H9 (cell line): ENCODE results near the gene GNMT. TPM values are rescaled to one million over a fixed set of nuclear protein-coding genes. Genes with fewer than 3 reads are reported as not detected.

ENCODE experiments used
- DNase-seq: peaks from one replicate; pipeline ENCODE4 v3.0.0-alpha.2; 2017
- H2AFZ ChIP-seq: one replicate; pipeline ENCODE4 v1.6.1; 2013; ENCODE audit warnings: mild to moderate bottlenecking, low read length, control low read depth, moderate library complexity
- H2AK5ac ChIP-seq: 2 replicates; pipeline ENCODE4 v1.6.1; 2013; ENCODE audit warnings: low read length, control low read depth, mixed read lengths; ENCODE audit not compliant: insufficient read length
- H2BK120ac ChIP-seq: one replicate; pipeline ENCODE4 v1.6.1; 2013; ENCODE audit warnings: low read depth, mild to moderate bottlenecking, low read length, control low read depth, inconsistent platforms; ENCODE audit not compliant: poor library complexity, severe bottlenecking
- H2BK12ac ChIP-seq: 2 replicates; pipeline ENCODE4 v1.6.1; 2013; ENCODE audit warnings: low read length, control low read depth, mixed read lengths, low read depth; ENCODE audit not compliant: insufficient read length
- H2BK15ac ChIP-seq: 2 replicates; pipeline ENCODE4 v1.6.1; 2013; ENCODE audit warnings: low read depth, low read length, control low read depth
- H2BK20ac ChIP-seq: one replicate; pipeline ENCODE4 v1.6.1; 2013; ENCODE audit warnings: low read depth, mild to moderate bottlenecking, low read length, control low read depth, inconsistent platforms; ENCODE audit not compliant: poor library complexity, severe bottlenecking
- H2BK5ac ChIP-seq: 2 replicates; pipeline ENCODE4 v1.6.1; 2013; ENCODE audit warnings: low read length, control low read depth, mixed read lengths; ENCODE audit not compliant: insufficient read length
- H3K14ac ChIP-seq: 2 replicates; pipeline ENCODE4 v1.6.1; 2013; ENCODE audit warnings: low read length, control low read depth; ENCODE audit not compliant: insufficient read depth
- H3K18ac ChIP-seq: 2 replicates; pipeline ENCODE4 v1.6.1; 2013; ENCODE audit warnings: low read depth, mild to moderate bottlenecking, mixed read lengths, low read length, control low read depth; ENCODE audit not compliant: insufficient read length
- H3K23ac ChIP-seq: 2 replicates; pipeline ENCODE4 v1.6.1; 2013; ENCODE audit warnings: low read length, control low read depth, mixed read lengths, low read depth; ENCODE audit not compliant: insufficient read length
- H3K23me2 ChIP-seq: 2 replicates; pipeline ENCODE4 v1.6.1; 2013; ENCODE audit warnings: low read depth, mild to moderate bottlenecking, mixed read lengths, low read length, control low read depth; ENCODE audit not compliant: insufficient read length, poor library complexity, severe bottlenecking
- H3K27ac ChIP-seq: 2 replicates; pipeline ENCODE4 v1.5.1; 2013; ENCODE audit warnings: low read length, control low read depth, mixed read lengths, low read depth; ENCODE audit not compliant: insufficient read length
- H3K27me3 ChIP-seq: 2 replicates; pipeline ENCODE4 v1.6.1; 2013; ENCODE audit warnings: low read length, control low read depth, inconsistent platforms; ENCODE audit not compliant: insufficient read depth
- H3K4ac ChIP-seq: 2 replicates; pipeline ENCODE4 v1.6.1; 2013; ENCODE audit warnings: low read depth, mild to moderate bottlenecking, control low read depth, inconsistent platforms, low read length, moderate library complexity
- H3K4me1 ChIP-seq: 2 replicates; pipeline ENCODE4 v1.6.1; 2013; ENCODE audit warnings: low read length, control low read depth, inconsistent platforms; ENCODE audit not compliant: insufficient read depth
- H3K4me2 ChIP-seq: 2 replicates; pipeline ENCODE4 v1.6.1; 2013; ENCODE audit warnings: low read length, control low read depth, mixed read lengths; ENCODE audit not compliant: insufficient read length, insufficient read depth
- H3K56ac ChIP-seq: 2 replicates; pipeline ENCODE4 v1.6.1; 2013; ENCODE audit warnings: low read depth, mild to moderate bottlenecking, mixed read lengths, low read length, control low read depth; ENCODE audit not compliant: insufficient read length
- H3K79me1 ChIP-seq: 2 replicates; pipeline ENCODE4 v1.6.1; 2013; ENCODE audit warnings: low read depth, mild to moderate bottlenecking, moderate library complexity, low read length, control low read depth, inconsistent platforms; ENCODE audit not compliant: insufficient read depth, poor library complexity, severe bottlenecking
- H3K79me2 ChIP-seq: 2 replicates; pipeline ENCODE4 v1.6.1; 2013; ENCODE audit warnings: low read length, control low read depth, inconsistent platforms; ENCODE audit not compliant: insufficient read depth
- H3K9ac ChIP-seq: 2 replicates; pipeline ENCODE4 v1.6.1; 2013; ENCODE audit warnings: low read length, control low read depth, mixed read lengths; ENCODE audit not compliant: insufficient read length; ENCODE audit errors: extremely low read depth
- H3K9me3 ChIP-seq: one replicate; pipeline ENCODE4 v1.6.1; 2013; ENCODE audit warnings: low read depth, low read length, inconsistent platforms; ENCODE audit not compliant: control insufficient read depth
- H3T11ph ChIP-seq: one replicate; pipeline ENCODE4 v1.6.1; 2013; ENCODE audit warnings: mild to moderate bottlenecking, low read length, control low read depth, inconsistent platforms
- H4K20me1 ChIP-seq: one replicate; pipeline ENCODE4 v1.6.1; 2013; ENCODE audit not compliant: control insufficient read depth, insufficient read length, insufficient read depth
- H4K5ac ChIP-seq: 2 replicates; pipeline ENCODE4 v1.6.1; 2013; ENCODE audit warnings: low read depth, mild to moderate bottlenecking, mixed read lengths, low read length, control low read depth; ENCODE audit not compliant: insufficient read length
- H4K8ac ChIP-seq: replicated peaks from 2 replicates; pipeline ENCODE4 v1.6.1; 2013; ENCODE audit warnings: low read length, control low read depth, mixed read lengths, low read depth; ENCODE audit not compliant: insufficient read length
- H4K91ac ChIP-seq: 2 replicates; pipeline ENCODE4 v1.6.1; 2013; ENCODE audit warnings: low read depth, mild to moderate bottlenecking, moderate library complexity, mixed read lengths, low read length, control low read depth; ENCODE audit not compliant: insufficient read length
- H3K27ac Mint-ChIP-seq, 3 experiments: 2 replicates in 2 of 3; 3 replicates in 1 of 3; pipeline ENCODE4 v1.8.0; 2020 to 2021; ENCODE audit warnings: mixed read lengths in 3 of 3, mild to moderate bottlenecking in 1 of 3, moderate library complexity in 1 of 3
- H3K27me3 Mint-ChIP-seq: 2 replicates; pipeline ENCODE4 v1.8.0; 2021; ENCODE audit warnings: low read depth, mild to moderate bottlenecking, moderate library complexity, mixed read lengths
- H3K36me3 Mint-ChIP-seq, 3 experiments: 2 replicates in 2 of 3; 3 replicates in 1 of 3; pipeline ENCODE4 v1.8.0; 2020 to 2021; ENCODE audit warnings: low read depth in 3 of 3, mixed read lengths in 3 of 3; ENCODE audit not compliant: insufficient read depth in 1 of 3
- H3K4me1 Mint-ChIP-seq, 2 experiments: 2 replicates each; pipeline ENCODE4 v1.8.0; 2020; ENCODE audit warnings: mixed read lengths in 2 of 2
- H3K4me3 Mint-ChIP-seq, 2 experiments: 2 replicates in 1 of 2; 3 replicates in 1 of 2; pipeline ENCODE4 v1.8.0; 2020 to 2021; ENCODE audit warnings: mild to moderate bottlenecking in 2 of 2, mixed read lengths in 2 of 2, moderate library complexity in 1 of 2
- H3K9me3 Mint-ChIP-seq, 2 experiments: 2 replicates in 1 of 2; 3 replicates in 1 of 2; pipeline ENCODE4 v1.8.0; 2020; ENCODE audit warnings: mild to moderate bottlenecking in 2 of 2, mixed read lengths in 2 of 2, moderate library complexity in 1 of 2
- WGBS: extraction: QIAGEN DNeasy Blood & Tissue Kit; methylation state at CpG from one replicate; pipeline ENCODE4 v1.1.7; 2013; ENCODE audit warnings: missing lambda C conversion rate, low lambda C conversion rate, mixed read lengths; ENCODE audit not compliant: insufficient read length; ENCODE audit errors: extremely low coverage; 5-methylcytosine and 5-hydroxymethylcytosine counted together
- total RNA-seq: library from RNA; stranded (reverse); gene quantifications from 2 replicates; pipeline ENCODE4 v1.2.1, GENCODE V29; 2021
- TF ChIP-seq, protein P1 (sequence below): fragments of 200-600 bp; sonication (generic); conservative IDR thresholded peaks from 3 replicates; pipeline ENCODE4 v1.8.0; 2021; ENCODE audit warnings: antibody characterized with exemption, mild to moderate bottlenecking

The GNMT gene
- total RNA-seq, 1 experiment from 2014 or later = 1.1 TPM

DNA sequence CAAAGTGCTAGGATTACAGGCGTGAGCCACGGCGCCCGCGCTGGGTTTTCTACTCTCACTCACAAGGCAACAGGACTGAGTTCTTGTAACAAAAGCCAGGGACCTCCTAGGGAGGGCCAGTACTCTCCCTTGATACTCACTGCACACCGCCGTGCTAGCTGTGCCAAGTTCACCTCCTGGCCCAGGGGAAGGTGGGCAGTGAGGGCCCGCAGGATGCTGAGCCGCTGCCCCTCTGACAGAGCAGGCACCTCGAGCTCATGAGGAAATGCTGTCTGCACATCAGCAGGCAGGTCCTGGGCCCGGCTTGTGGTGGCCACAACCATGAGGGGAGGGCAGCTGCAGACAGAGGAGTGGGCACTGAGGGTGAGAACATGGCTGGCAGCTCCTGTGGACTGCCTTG, 6.7 kb downstream of the GNMT start:
- H3K27me3 ChIP-seq = no peaks in the 10 kb centered on the region
- H4K5ac ChIP-seq = no peak overlapping the region
- no peak overlapping the region for H2BK20ac ChIP-seq
- H3K9me3 ChIP-seq = no peaks in the 10 kb centered on the region
- H3K9ac ChIP-seq = no peak overlapping the region
- Mint-ChIP-seq H3K4me3 (no peak overlapping the region), H3K9me3 (no peaks in the 10 kb centered on the region), H3K4me1 (0 out of 4 replicates have a peak, but pooled peaks cover 0 to 2% of the 10 kb centered on the region in 2 experiments), H3K27me3 (peaks cover under 1% of the 10 kb centered on the region; the same call in 1 of the 2 replicates), H3K27ac (peak overlapping the region in 1 of 3 experiments; percentile 40; a peak in 1 of 7 replicates), H3K36me3 (peaks cover 0 to 34% (median 14%) of the 10 kb centered on the region in 3 experiments; a peak in 5 of 7 replicates)
- no peak overlapping the region for H3T11ph ChIP-seq
- H4K20me1 ChIP-seq = no peaks in the 10 kb centered on the region
- no peak overlapping the region for H2AK5ac ChIP-seq
- H3K27ac ChIP-seq = no peak overlapping the region
- no peak overlapping the region for H3K4ac ChIP-seq
- no peak overlapping the region for H4K91ac ChIP-seq
- no peak overlapping the region for H4K8ac ChIP-seq
- H3K4me1 ChIP-seq = no peaks in the 10 kb centered on the region
- H3K79me1 ChIP-seq = no peaks in the 10 kb centered on the region
- H3K56ac ChIP-seq = no peak overlapping the region
- no peak overlapping the region for H3K23ac ChIP-seq
- no peak overlapping the region for H3K18ac ChIP-seq
- H2BK5ac ChIP-seq = no peak overlapping the region
- no peak overlapping the region for H2AFZ ChIP-seq
- no peaks in the 10 kb centered on the region for H3K79me2 ChIP-seq
- H3K14ac ChIP-seq = no peak overlapping the region
- H3K23me2 ChIP-seq = no peaks in the 10 kb centered on the region
- TF ChIP-seq, protein P1, sequence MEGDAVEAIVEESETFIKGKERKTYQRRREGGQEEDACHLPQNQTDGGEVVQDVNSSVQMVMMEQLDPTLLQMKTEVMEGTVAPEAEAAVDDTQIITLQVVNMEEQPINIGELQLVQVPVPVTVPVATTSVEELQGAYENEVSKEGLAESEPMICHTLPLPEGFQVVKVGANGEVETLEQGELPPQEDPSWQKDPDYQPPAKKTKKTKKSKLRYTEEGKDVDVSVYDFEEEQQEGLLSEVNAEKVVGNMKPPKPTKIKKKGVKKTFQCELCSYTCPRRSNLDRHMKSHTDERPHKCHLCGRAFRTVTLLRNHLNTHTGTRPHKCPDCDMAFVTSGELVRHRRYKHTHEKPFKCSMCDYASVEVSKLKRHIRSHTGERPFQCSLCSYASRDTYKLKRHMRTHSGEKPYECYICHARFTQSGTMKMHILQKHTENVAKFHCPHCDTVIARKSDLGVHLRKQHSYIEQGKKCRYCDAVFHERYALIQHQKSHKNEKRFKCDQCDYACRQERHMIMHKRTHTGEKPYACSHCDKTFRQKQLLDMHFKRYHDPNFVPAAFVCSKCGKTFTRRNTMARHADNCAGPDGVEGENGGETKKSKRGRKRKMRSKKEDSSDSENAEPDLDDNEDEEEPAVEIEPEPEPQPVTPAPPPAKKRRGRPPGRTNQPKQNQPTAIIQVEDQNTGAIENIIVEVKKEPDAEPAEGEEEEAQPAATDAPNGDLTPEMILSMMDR = no peak
- no peak overlapping the region for H2BK15ac ChIP-seq
- no peak overlapping the region for H2BK12ac ChIP-seq
- DNase-seq = no peak
- no peak overlapping the region for H3K4me2 ChIP-seq
- H2BK120ac ChIP-seq = no peak overlapping the region
- WGBS = no CpG with 5 or more reads among the region's 11 CpGs
